HG03159 (cell line): ENCODE results near the gene JMJD1C.
"Not testable (repeated sequence)": the region's sequence is repeated elsewhere in the genome, so short reads cannot be mapped to it uniquely, and the experiment has no call there.

Source experiments
- ATAC-seq: cut with Tn5 transposase; IDR thresholded peaks from one replicate; pipeline ENCODE4 v1.9.1; 2021; ENCODE audit warnings: mild to moderate bottlenecking, moderate library complexity; ENCODE audit not compliant: unreplicated experiment

The JMJD1C gene

DNA sequence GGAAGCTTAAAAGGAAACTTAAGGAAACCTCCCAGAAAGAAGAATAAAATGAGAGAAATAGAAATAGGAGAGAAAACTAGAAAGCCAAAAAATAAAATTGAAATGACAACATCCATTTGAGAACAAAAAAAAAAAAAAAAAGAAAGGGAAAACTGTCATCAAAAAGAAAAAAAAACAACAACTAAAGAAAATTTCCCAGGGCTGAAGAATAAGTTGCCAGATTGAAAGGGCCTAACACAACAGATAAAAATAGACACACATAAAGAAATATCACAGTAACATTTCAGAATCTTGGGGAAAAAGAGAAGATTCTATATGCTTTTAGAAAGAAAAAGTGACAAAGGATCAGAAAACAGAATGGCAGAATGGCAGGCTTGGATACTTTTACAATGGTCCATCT, 157.1 kb downstream of the JMJD1C start:
- ATAC-seq = no peak

DNA sequence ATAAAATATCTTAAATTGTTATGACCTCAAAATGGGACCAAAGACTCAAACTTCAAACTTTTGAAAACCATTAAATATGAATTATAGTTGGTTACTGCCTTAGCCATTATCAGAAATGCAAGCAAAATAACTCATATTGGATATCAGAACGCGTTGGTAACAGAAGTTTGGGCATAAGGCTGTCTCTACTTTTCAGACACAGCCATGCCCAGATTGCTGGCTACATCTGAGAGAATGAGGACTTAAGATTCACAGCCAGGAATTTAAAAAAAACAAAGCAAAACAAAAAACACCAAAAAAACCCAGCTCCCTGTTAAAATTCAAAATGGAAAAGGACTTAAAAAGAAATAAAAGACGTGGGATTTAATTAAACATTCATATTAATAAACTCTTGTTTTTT, 161.6 kb downstream of the JMJD1C start:
- no peak for ATAC-seq

DNA sequence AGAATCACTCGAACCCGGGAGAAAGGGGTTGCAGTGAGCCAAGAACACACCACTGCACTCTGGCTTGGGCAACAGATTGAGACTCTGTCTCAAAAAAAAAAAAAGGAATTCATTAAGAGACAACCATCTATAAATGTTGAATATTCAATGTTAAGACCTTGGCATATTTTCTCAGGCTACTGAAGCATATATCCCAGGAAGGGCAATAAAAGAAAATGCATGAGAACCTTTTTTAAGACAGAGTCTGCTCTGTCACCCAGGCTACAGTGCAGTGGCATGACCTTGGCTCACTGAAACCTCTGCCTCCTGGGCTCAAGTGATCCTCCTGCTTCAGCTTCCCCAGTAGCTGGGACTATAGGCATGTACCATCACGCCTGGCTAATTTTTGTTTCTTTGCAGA, 165.0 kb downstream of the JMJD1C start:
- ATAC-seq = no peak

DNA sequence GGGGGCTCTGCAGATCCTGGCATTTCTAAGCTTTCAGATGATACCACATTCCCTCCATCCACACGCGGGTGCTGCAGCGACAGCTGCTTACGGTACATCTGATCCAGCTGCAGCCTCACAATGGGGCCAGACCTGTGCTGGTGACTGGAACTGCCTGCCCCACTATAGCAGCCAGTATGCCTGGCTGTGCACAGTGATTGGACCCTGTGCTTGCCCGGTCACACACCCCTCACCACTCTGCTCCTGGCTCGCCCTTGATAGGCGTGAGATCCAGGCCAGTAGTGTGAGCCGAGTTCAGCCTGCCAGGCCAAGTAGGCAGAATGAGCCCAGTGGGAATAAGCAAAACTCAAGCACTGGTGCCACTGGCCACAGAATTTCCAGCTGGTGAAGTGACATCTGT, 167.8 kb downstream of the JMJD1C start:
- ATAC-seq = no peak

DNA sequence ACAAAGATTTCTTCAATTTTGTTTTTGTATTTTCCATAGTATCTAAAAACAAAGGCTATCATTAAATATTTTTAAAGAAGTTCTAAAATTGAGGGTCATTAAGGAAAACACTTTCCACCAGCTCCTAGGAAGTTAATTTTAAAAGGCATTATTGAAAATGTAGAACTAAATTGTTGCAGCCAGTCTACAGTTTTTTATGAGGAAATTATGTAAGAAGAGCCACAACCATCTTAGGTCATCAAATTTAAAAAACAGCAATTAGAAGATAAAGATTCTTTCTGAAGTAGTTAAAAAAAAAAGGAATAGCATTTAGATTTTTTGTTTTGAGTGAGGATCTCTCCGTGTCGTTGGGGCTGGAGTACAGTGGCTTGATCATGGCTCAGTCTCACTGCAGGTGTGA, 171.0 kb downstream of the JMJD1C start:
- ATAC-seq = no peak

- not testable (repeated sequence) for ATAC-seq
Observed at GRCh38 chr10:63292847-63293246, 172.9 kb downstream of the JMJD1C start.

DNA sequence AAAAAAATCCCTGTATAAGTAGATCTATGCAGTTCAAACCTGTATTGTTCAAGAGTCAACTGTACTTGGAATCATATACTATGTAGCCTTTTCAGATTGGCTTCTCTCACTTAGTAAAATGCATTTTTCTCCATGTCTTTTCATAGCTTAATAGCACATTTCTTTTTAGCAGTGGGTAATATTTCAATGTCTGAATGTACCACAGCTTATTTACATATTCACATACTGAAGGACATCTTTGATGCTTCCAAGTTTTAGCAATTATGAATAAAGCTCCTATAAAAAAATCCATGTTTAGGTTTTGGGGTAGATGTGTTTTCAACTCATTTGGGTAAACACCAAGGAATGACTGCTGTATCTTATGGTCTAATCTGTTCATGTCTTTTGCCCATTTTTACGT, 177.6 kb downstream of the JMJD1C start:
- no peak for ATAC-seq

- peak; percentile 75 for ATAC-seq
Observed at GRCh38 chr10:63286754-63287264, 179.0 kb downstream of the JMJD1C start.

GRCh38 chr10:63286340-63286739, 179.4 kb downstream of the JMJD1C start:
- ATAC-seq = peak; percentile 55

DNA sequence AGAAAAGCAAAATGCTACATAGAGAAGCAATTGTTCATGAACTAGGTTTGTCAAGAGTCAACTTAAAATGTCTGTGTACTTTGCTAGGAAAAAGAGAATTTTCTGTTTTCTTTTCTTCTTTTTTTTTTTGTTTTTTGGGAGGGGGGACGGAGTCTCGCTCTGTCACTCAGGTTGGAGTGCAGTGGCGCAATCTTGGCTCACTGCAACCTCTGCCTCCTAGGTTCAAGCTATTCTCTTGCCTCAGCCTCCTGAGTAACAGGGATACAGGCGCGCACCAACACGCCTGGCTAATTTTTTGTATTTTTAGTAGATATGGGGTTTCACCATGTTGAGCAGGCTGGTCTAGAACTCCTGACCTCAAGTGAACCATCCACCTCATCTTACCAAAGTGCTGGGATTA, 181.9 kb downstream of the JMJD1C start:
- not testable (repeated sequence) for ATAC-seq

DNA sequence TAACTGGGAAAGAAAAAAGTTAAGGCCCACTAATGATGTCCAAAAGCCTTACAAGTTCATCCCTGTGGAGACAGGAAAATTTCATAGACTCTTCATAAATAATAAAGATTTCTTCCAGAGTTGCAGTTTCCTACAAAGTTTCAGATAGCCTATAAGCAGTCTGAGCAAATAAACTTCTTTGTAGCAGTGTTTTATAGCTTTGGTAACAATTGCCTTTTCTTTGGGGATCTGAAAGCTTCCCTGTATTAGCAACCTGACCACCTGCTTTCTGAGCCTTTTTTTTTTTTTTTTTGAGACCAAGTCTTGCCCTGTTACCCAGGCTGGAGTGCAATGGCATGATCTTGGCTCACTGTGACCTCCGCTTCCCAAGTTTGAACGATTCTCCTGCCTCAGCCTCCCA, 182.7 kb downstream of the JMJD1C start:
- ATAC-seq = no peak

DNA sequence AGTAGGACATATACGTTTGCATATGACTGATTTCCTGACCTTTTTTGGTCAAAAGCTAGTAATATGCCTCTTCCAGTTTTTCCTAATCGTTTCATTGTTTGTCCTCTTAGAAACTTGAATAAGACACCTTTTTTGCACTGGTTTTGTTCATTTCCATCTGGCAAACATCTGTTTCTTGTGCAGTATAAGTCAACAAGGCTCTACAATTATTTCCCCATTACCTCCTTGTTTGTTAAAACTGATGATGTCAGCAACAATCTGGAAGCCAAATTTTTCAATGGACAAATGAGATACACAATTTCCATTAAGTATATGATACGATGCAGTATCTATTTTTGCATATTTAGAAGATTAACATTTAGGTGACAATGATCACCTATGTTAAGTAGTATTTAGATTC, 183.8 kb downstream of the JMJD1C start:
- no peak for ATAC-seq

DNA sequence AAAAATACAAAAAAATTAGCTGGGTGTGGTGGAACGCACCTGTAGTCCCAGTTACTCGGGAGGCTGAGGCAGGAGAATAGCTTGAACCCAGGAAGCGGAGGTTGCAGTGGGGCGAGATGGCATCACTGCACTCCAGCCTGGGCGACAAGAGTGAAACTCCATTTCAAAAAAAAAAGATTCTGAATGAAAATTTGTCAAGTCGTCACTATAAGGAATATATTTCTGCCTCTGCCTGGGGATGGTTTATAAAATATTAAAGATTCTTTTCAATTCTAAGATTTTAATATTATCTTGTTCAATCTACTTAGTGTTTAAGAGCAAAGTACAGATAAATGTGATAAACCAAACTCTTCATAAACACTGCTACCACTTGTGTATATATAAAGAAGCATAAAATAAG, 185.4 kb downstream of the JMJD1C start:
- ATAC-seq = no peak

GRCh38 chr10:63275094-63275493, 190.7 kb downstream of the JMJD1C start:
- no peak for ATAC-seq

- ATAC-seq = peak; percentile 28
Observed at GRCh38 chr10:63273577-63273976, 192.2 kb downstream of the JMJD1C start.

GRCh38 chr10:63268798-63269503, 196.8 kb downstream of the JMJD1C start:
- peak; percentile 91 for ATAC-seq

DNA sequence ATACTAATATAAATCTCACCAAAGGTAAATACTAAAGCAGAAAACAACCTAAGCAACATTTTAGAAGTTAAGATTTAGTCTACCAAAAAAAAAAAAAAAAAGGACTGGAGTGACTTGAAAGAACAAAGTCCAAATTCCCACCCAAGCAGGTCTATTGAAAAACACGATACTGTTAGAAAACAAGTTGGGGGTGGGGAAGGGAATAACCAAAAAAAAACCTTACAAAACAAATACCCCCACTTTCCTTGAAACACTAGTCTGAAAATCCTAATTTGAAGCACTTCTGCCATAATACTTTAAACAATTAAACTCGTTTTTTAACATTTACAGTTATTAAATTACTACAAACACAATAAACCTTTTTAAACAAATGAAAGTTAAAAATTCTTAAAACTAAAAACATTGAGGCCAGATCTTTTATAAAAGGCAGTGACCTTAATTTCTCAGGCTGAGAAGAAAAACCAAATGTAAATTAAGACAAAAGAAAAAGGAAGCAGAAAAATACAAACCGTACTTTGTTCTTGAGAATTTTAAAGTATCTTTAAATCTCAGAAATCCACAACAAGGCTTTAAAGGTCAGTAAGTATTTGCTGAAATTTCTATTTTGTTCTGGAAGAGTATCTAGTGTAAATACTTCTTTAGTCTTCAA, 197.5 kb downstream of the JMJD1C start:
- no peak for ATAC-seq

DNA sequence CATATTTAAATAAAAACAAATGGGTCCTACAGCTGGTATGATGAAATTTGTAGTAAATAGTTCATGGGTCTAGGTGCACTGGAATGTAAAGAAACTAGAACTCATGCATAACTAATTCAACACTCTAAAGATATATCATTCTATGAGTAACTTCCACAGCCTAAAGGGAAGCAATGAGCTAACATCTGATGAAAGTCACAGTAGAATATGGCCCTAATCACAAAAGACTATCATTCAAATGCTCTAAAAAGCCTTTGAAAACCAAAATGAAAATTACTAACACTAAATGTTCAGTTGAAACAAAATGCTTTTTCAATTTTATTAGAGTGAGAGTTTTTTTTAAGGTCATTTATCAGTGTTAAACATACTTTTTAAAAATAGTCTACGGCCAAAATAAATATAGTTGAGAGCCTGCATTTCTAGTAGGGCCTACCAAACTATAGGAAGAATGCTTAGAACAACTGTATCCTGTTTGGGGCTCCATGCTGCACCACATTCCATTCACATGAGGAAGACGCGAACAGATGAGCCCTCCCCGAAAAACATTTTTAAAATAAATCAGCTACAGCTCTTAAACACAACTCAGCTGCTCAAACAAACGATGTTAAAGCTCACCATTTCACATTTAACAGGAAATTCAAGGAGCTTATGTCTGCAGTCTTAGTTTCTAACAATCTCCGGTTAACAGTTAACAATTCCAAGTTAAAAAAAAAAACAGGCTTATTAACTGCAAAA, 198.2 kb downstream of the JMJD1C start:
- no peak for ATAC-seq

DNA sequence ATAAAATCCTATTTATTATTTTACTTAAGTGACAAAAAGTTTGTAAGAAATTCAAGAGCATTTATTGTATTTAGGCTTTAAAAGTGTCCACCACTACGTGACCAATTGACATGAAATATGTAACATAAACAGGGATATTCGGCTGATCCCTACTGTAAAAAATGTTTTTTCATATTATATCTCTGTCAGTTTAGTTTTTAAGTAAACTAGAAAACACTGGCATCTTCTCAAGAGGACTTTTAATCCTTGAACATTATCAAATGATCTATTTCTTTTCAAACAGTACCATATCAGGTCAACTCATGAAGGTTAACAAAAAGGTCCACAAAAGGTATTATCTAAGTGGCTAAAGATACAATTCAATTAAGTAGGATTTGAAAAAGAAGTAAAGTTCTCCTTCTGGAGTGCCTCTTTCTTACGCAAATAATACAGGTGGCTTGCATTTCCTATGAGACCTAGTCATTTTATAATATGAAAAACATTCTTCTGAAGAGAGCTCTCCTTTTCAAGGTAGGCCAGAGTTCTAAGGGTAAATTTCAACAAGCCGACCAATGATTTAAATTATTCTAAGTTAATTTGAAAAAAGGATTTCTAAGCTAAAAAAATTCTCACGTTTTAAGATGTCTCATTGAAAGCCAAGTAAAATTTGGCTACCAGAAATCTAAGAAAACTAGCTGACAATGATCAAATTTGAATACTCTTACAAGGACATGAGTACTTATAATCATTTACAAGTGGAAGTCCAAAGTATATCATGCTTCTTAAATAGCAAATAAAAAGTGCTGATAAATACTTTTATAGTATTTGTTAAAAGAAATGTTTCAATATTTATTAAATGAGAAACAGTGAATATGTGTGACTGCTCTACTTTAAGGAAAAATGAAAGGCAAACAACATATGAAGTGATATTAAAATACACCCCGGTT, 199.1 kb downstream of the JMJD1C start:
- ATAC-seq = no peak

GRCh38 chr10:63265683-63266235, 200.0 kb downstream of the JMJD1C start:
- ATAC-seq = no peak
